Mucosa of stomach (tissue), 1 donor: ENCODE data around the gene DEFB125.

Source experiments
- H3K27me3 ChIP-seq: one replicate; pipeline ENCODE4 v1.7.0; 2013; ENCODE audit warnings: mild to moderate bottlenecking, low read length; ENCODE audit not compliant: control insufficient read depth, insufficient read depth
- H3K36me3 ChIP-seq: one replicate; pipeline ENCODE4 v1.7.0; 2013; ENCODE audit warnings: low read length; ENCODE audit not compliant: control insufficient read depth, insufficient read depth
- H3K4me1 ChIP-seq: one replicate; pipeline ENCODE4 v1.7.0; 2013; ENCODE audit warnings: mild to moderate bottlenecking, low read length; ENCODE audit not compliant: control insufficient read depth, insufficient read depth
- H3K4me3 ChIP-seq: one replicate; pipeline ENCODE4 v1.7.0; 2013; ENCODE audit warnings: low read length
- H3K9ac ChIP-seq: one replicate; pipeline ENCODE4 v1.7.0; 2013; ENCODE audit warnings: mild to moderate bottlenecking, low read length, moderate library complexity
- H3K9me3 ChIP-seq: one replicate; pipeline ENCODE4 v1.7.0; 2013; ENCODE audit warnings: mild to moderate bottlenecking, low read length, moderate library complexity; ENCODE audit not compliant: control insufficient read depth
- donor health status: Pancreatic carcinoma.

DEFB125 gene

DNA sequence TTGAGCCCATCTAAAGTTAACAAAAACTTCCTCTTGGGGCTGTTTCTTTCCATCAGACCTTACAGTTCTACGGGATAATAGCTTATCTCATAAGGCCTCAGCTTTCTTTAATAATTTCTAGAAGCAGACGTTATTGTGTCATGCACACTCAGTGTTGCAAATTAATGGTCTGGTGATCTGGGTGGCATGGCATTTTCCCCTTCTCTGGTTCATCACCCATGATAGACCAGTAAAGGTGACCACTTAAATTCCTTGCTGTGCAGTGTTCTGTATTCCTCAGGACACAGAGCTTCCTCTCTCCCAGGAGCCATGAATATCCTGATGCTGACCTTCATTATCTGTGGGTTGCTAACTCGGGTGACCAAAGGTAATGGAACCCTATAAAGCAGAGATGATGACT lies at the start of gene DEFB125:
Gene DEFB125 (plus strand): TSS at position 272 of the 400 bp plus-strand sequence. CDS start 38 bp downstream, at position 310.
- no peaks in the 10 kb centered on the region for H3K4me1 ChIP-seq
- H3K4me3 ChIP-seq: no peak within 1 kb of the TSS
- H3K36me3 ChIP-seq: no peaks in the 10 kb centered on the region
- H3K9ac ChIP-seq: no peak within 1 kb of the TSS
- no peaks in the 10 kb centered on the region for H3K9me3 ChIP-seq
- no peaks in the 10 kb centered on the region for H3K27me3 ChIP-seq

- Histone ChIP-seq H3K9me3 (no peaks in the 10 kb centered on the region), H3K4me3 (no peak overlapping the region), H3K27me3 (no peaks in the 10 kb centered on the region), H3K9ac (no peak overlapping the region), H3K4me1 (no peaks in the 10 kb centered on the region), H3K36me3 (no peaks in the 10 kb centered on the region)
Observed at GRCh38 chr20:60035-60918, 27.2 kb upstream of the DEFB125 start.

DNA sequence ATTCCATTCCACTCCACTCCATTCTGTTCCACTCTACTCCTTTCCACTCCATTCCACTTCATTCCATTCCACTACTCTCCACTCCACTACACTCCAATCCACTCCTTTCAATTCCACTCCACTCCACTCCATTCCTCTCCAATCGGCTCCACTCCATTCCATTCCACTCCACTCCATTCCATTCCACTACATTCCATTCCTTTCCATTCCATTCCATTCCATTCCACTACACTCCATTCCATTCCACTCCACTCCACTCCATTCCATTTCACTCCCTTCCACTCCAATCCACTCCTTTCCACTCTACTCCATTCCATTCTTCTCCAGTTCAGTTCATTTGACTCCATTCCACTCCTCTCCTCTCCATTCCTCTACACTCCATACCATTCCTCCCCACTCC lies 26.2 kb upstream of the DEFB125 start:
- H3K36me3 ChIP-seq: no peaks in the 10 kb centered on the region
- no peaks in the 10 kb centered on the region for H3K4me1 ChIP-seq
- no peaks in the 10 kb centered on the region for H3K27me3 ChIP-seq
- no peaks in the 10 kb centered on the region for H3K9me3 ChIP-seq
- no peak overlapping the region for H3K9ac ChIP-seq
- H3K4me3 ChIP-seq: no peak overlapping the region

DNA sequence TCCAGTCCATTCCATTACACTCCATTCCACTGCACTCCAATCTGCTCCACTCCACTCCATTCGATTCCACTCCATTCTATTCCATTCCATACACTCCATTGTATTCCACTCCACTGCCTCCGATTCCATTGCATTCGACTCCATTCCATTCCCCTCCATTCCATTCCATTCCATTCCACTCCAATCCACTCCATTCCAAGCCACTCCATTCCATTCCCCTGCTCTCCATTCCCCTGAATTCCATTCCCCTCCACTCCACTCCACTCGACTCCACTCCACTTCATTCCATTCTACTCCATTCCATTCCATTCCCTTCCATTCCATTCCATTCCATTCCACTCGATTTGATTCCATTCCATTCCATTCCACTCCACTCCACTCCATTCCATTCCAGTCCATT lies 25.7 kb upstream of the DEFB125 start:
- Histone ChIP-seq H3K9ac (no peak overlapping the region), H3K27me3 (no peaks in the 10 kb centered on the region), H3K9me3 (no peaks in the 10 kb centered on the region), H3K4me1 (no peaks in the 10 kb centered on the region), H3K36me3 (no peaks in the 10 kb centered on the region), H3K4me3 (no peak overlapping the region)

DNA sequence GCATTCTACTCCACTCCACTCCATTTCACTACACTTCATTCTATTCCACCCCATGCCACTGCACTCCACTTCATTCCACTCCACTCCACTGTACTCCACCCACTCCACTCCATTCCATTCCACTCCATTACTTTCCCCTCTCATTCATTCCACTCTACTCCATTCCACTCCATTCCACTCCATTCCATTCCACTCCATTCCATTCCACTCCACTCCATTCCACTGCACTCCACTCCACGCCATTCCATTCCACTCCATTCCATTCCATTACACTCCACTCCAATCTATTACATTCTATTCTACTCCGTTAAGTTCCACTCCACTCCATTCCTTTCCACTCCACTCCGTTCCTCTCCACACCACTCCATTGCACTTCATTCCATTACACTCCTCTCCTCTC lies 25.0 kb upstream of the DEFB125 start:
- no peaks in the 10 kb centered on the region for H3K4me1 ChIP-seq
- H3K36me3 ChIP-seq: no peaks in the 10 kb centered on the region
- no peak overlapping the region for H3K9ac ChIP-seq
- no peaks in the 10 kb centered on the region for H3K27me3 ChIP-seq
- H3K9me3 ChIP-seq: no peaks in the 10 kb centered on the region
- no peak overlapping the region for H3K4me3 ChIP-seq

DNA sequence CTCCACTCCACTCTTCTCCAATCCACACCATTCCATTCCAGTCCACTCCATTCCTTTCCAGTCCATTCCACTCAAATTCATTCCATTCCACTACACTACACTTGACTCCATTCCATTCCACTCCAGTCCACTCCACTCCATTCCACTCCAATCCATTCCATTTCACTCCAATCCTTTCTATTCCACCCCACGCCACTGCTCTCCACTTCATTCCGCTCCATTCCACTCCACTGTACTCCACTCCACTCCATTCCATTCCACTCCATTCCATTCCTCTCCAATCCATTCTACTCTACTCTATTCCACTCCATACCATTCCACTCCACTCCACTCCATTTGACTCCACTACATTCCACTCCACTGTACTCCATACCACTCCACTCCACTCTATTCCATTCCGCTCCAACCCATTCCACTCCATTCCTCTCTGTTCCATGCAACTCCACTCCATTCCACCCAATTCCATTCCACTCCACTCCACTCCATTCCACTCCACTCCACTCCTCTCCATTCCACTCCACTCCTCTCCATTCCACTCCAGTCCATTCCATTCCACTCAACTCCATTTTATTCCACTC lies 23.4 kb upstream of the DEFB125 start:
- Histone ChIP-seq H3K4me3 (no peak overlapping the region), H3K36me3 (no peaks in the 10 kb centered on the region), H3K4me1 (no peaks in the 10 kb centered on the region), H3K9ac (no peak overlapping the region), H3K9me3 (no peaks in the 10 kb centered on the region), H3K27me3 (no peaks in the 10 kb centered on the region)

DNA sequence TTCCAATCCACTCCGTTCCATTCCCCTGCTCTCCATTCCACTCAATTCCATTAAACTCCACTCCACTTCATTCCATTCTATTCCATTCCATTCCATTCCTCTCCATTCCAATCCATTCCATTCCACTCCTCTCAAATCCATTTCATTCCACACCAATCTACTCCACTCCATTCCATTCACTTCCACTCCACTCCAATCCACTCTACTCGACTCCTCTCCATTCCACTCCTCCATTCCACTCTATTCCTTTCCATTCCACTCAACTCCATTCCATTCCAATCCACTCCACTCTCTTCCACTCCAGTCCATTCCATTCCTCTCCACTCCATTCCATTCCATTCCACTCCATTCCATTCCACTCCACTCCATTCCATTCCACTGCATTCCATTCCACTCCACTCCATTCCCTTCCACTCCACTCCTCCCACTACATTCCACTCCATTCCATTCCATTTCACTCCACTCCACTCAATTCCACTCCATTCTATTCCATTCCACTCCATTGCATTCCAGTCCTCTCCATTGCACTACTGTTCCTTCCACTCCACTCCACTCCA lies 22.6 kb upstream of the DEFB125 start:
- no peak overlapping the region for H3K4me3 ChIP-seq
- no peak overlapping the region for H3K9ac ChIP-seq
- no peaks in the 10 kb centered on the region for H3K9me3 ChIP-seq
- H3K4me1 ChIP-seq: no peaks in the 10 kb centered on the region
- H3K36me3 ChIP-seq: no peaks in the 10 kb centered on the region
- no peaks in the 10 kb centered on the region for H3K27me3 ChIP-seq

DNA sequence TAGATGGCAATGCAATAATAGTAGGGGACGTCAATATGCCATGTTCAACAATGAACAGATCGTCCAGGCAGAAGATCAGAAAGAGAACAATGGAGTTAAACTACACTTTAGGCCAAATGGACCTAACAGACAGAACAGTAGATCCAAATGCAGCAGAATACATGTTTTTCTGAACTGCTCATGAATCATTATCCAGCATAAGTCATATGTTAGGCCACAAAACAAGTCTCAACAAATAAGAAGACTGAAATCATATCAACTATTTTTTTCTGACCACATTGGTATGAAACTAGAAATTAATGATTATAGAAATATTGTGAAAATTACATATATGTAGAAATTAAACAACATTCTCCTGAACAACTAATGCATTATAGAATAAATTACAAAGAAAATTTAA lies 10.2 kb upstream of the DEFB125 start:
- Histone ChIP-seq H3K27me3 (no peaks in the 10 kb centered on the region), H3K4me1 (no peaks in the 10 kb centered on the region), H3K4me3 (no peak overlapping the region), H3K9ac (no peak overlapping the region), H3K36me3 (no peaks in the 10 kb centered on the region), H3K9me3 (no peaks in the 10 kb centered on the region)

- no peak overlapping the region for H3K4me3 ChIP-seq
- no peaks in the 10 kb centered on the region for H3K9me3 ChIP-seq
- H3K9ac ChIP-seq: no peak overlapping the region
Observed at GRCh38 chr20:78338-78737, 9.1 kb upstream of the DEFB125 start.

DNA sequence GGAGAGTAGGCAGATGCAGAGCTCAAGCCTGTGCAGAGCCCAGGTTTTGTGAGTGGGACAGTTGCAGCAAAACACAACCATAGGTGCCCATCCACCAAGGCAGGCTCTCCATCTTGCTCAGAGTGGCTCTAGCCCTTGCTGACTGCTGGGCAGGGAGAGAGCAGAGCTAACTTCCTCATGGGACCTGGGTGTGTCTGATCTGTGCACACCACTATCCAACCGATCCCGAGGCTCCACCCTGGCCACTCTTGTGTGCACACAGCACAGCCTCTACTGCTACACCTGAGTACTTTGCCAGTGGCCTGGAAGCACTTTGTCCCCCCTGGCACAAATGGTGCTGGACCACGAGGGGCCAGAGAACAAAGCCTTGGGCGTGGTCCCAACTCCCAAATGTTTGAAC lies 7.9 kb upstream of the DEFB125 start:
- no peaks in the 10 kb centered on the region for H3K27me3 ChIP-seq
- no peaks in the 10 kb centered on the region for H3K9me3 ChIP-seq
- no peaks in the 10 kb centered on the region for H3K4me1 ChIP-seq
- H3K9ac ChIP-seq: no peak overlapping the region
- no peaks in the 10 kb centered on the region for H3K36me3 ChIP-seq
- H3K4me3 ChIP-seq: no peak overlapping the region

More at GRCh38 chr20:78338-78737, 9.1 kb upstream of the DEFB125 start:
- Histone ChIP-seq H3K4me1 (no peaks in the 10 kb centered on the region), H3K36me3 (no peaks in the 10 kb centered on the region), H3K27me3 (no peaks in the 10 kb centered on the region)

GRCh38 chr20:90651-91050 lies 3.2 kb downstream of the DEFB125 start:
- Histone ChIP-seq H3K36me3 (no peaks in the 10 kb centered on the region), H3K4me1 (no peaks in the 10 kb centered on the region), H3K9me3 (no peaks in the 10 kb centered on the region), H3K9ac (no peak overlapping the region), H3K4me3 (no peak overlapping the region), H3K27me3 (no peaks in the 10 kb centered on the region)

- Histone ChIP-seq H3K9me3 (no peaks in the 10 kb centered on the region), H3K4me3 (no peak overlapping the region), H3K36me3 (no peaks in the 10 kb centered on the region), H3K27me3 (no peaks in the 10 kb centered on the region), H3K9ac (no peak overlapping the region), H3K4me1 (no peaks in the 10 kb centered on the region)
Observed at GRCh38 chr20:93641-94040, 6.2 kb downstream of the DEFB125 start.
